Keratinocyte (primary cell): ENCODE measurements around the gene NXT1. TPM values are rescaled to one million over a fixed set of nuclear protein-coding genes. Genes with fewer than 3 reads are reported as not detected.
A peak's percentile ranks its signal among the peaks of the same experiment; 100 is the strongest.

Source experiments
- DNase-seq: peaks from one replicate; pipeline ENCODE4 v3.0.0-alpha.2; 2011; ENCODE audit warnings: low read depth, missing footprints, low spot score
- FAIRE-seq: peaks from 2 replicates; lab custom pipeline; 2011; peaks lifted over from hg19 to GRCh38; lab: Jason Lieb, UNC
- H2AFZ ChIP-seq: 2 replicates; pipeline ENCODE4 v1.6.0; 2012; ENCODE audit warnings: low read length, control low read depth, inconsistent platforms; ENCODE audit not compliant: control insufficient read depth
- H3K27ac ChIP-seq: 2 replicates; pipeline ENCODE4 v1.5.1; 2011; ENCODE audit warnings: low read length; ENCODE audit not compliant: control insufficient read depth, insufficient read depth
- H3K27me3 ChIP-seq: 3 replicates; pipeline ENCODE4 v1.6.0; 2011; ENCODE audit warnings: low read length; ENCODE audit not compliant: control insufficient read depth, insufficient read depth; ENCODE audit errors: extremely low read depth
- H3K36me3 ChIP-seq, 2 experiments: 2 replicates in 1 of 2; 3 replicates in 1 of 2; pipeline ENCODE4 v1.5.1; 2011; ENCODE audit warnings: low read length in 2 of 2, mild to moderate bottlenecking in 1 of 2; ENCODE audit not compliant: control insufficient read depth in 2 of 2, insufficient read depth in 2 of 2; ENCODE audit errors: extremely low read depth in 1 of 2
- H3K4me1 ChIP-seq: 3 replicates; pipeline ENCODE4 v1.5.1; 2011; ENCODE audit warnings: low read length; ENCODE audit not compliant: control insufficient read depth, insufficient read depth; ENCODE audit errors: extremely low read depth
- H3K4me2 ChIP-seq: 3 replicates; pipeline ENCODE4 v1.6.0; 2011; ENCODE audit warnings: low read depth, low read length; ENCODE audit not compliant: control insufficient read depth, insufficient read depth; ENCODE audit errors: extremely low read depth
- H3K4me3 ChIP-seq, 3 experiments: fragments of 200-600 bp in 1 of 3; sonication (generic) in 1 of 3; 2 replicates in 2 of 3; 3 replicates in 1 of 3; pipeline ENCODE4 v1.5.1; 2011 to 2016; ENCODE audit warnings: low read length in 3 of 3, mild to moderate bottlenecking in 3 of 3, control low read depth in 2 of 3, inconsistent platforms in 1 of 3, low read depth in 1 of 3, mixed read lengths in 1 of 3, mixed run types in 1 of 3, moderate library complexity in 1 of 3; ENCODE audit not compliant: control insufficient read depth in 2 of 3, insufficient read depth in 2 of 3; ENCODE audit errors: extremely low read depth in 1 of 3
- H3K79me2 ChIP-seq: 2 replicates; pipeline ENCODE4 v1.6.0; 2012; ENCODE audit warnings: low read length; ENCODE audit not compliant: control insufficient read depth, insufficient read depth
- H3K9ac ChIP-seq: 3 replicates; pipeline ENCODE4 v1.6.0; 2011; ENCODE audit warnings: low read length; ENCODE audit not compliant: control insufficient read depth, insufficient read depth; ENCODE audit errors: extremely low read depth
- H3K9me1 ChIP-seq: 3 replicates; pipeline ENCODE4 v1.6.0; 2011; ENCODE audit warnings: low read length; ENCODE audit not compliant: control insufficient read depth, insufficient read depth; ENCODE audit errors: extremely low read depth
- H3K9me3 ChIP-seq: 2 replicates; pipeline ENCODE4 v1.5.1; 2012; ENCODE audit warnings: low read depth, low read length; ENCODE audit not compliant: control insufficient read depth
- H4K20me1 ChIP-seq: 3 replicates; pipeline ENCODE4 v1.6.0; 2011; ENCODE audit warnings: low read length; ENCODE audit not compliant: control insufficient read depth, insufficient read depth; ENCODE audit errors: extremely low read depth
- EZH2 ChIP-seq: IDR thresholded peaks from one replicate; pipeline ENCODE4 v1.6.1; 2012; ENCODE audit warnings: inconsistent platforms, mild to moderate bottlenecking, low read length, moderate library complexity
- dilution Hi-C: fragments of 300-500 bp; cut with MboI; formaldehyde crosslinking; loops from one replicate; pipeline ENCODE4 v1.7.0; 2020; ENCODE audit warnings: low sequenced_read_pairs; ENCODE audit not compliant: extremely low pct_ligation_motif_present
- polyA plus RNA-seq, 5 experiments: library from polyadenylated mRNA; depleted of rRNA in 3 of 5; stranded (reverse) in 3 of 5; stranded (forward) in 1 of 5; unstranded in 1 of 5; fragments of >200 nt; gene quantifications; 1 replicate in 1 of 5; 2 replicates in 3 of 5; 3 replicates in 1 of 5; pipeline versions ENCODE4 v1.2.1 to v1.2.3, GENCODE V29; 2011 to 2012; ENCODE audit warnings: missing spikeins in 2 of 5, low read depth in 1 of 5, low replicate concordance in 1 of 5
- TF ChIP-seq, protein P1 (sequence below), 3 experiments: IDR thresholded peaks in 1 of 3; conservative IDR thresholded peaks in 1 of 3; optimal IDR thresholded peaks in 1 of 3; 2 replicates in 2 of 3; 3 replicates in 1 of 3; pipeline versions ENCODE3 to v1.5.1; 2011; ENCODE audit warnings: low read length in 3 of 3, mild to moderate bottlenecking in 3 of 3, moderate library complexity in 2 of 3, control low read depth in 1 of 3, inconsistent platforms in 1 of 3; ENCODE audit not compliant: insufficient read depth in 2 of 3; ENCODE audit errors: extremely low read depth in 1 of 3

Gene NXT1
- polyA plus RNA-seq, 1 donor (not counting 4 experiments of a cell fraction or from before 2014, with no cell fraction given), result 25.8 TPM

DNA sequence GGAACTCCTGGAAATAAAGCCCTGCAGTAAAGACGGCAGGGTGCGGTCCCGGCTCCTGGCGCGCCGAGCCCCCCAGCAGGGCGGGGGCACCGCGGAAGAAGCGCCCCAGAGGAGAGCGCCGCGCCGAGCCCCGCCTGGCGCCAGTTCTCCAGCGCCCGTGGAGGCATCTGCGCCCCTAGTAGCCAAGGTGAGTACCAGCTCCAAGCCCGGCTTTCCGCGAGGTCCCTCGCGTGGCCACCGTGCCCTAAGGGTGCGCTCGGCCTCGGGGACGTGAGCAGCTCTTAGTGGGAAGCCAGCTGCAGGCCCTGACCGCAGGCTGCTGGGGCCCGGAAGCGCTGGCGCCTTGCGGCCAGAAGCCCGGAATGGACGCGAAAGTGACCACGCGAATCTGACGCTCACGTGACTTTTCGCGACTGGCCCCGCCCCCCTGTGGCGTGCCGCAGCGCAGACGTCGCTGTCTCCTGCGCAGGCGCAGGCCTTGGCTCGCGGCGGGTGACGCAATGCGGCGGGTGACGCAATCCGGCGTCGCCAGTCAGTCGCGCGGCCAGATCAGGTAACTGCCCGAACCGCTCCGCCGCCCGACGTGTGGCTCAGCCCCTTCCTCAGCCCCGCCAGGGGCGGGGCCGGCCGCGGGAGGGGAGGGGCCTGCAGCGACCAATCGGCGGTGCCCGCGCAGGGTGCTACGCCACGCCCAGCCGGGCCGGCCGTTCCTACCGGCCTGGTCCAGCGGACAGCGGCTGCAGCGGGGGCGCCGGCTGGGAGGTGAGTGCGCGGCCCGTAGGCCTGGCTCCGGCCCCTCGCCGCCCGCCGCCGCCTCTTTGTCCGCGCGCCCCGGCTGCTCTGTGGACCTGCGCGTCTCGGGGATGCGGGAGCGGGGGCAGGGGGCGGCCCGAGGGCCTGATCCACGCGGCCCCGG is 11.1 kb downstream of the NXT1 start, which contains the start of gene GZF1:
TSS of gene GZF1 (plus strand) at position 707 of the 916 bp plus-strand sequence. CDS start 2,202 bp downstream, outside the sequence.
- H2AFZ ChIP-seq, result peak within 1 kb of the TSS; percentile 86
- peaks cover 4 to 17% of the 10 kb centered on the region in 2 experiments for H3K36me3 ChIP-seq
- peaks cover 44% of the 10 kb centered on the region for H3K79me2 ChIP-seq
- peak; percentile 92 for DNase-seq
- no peak for FAIRE-seq
- H3K9ac ChIP-seq, result peak within 1 kb of the TSS; percentile 96
- TF ChIP-seq, protein P1, sequence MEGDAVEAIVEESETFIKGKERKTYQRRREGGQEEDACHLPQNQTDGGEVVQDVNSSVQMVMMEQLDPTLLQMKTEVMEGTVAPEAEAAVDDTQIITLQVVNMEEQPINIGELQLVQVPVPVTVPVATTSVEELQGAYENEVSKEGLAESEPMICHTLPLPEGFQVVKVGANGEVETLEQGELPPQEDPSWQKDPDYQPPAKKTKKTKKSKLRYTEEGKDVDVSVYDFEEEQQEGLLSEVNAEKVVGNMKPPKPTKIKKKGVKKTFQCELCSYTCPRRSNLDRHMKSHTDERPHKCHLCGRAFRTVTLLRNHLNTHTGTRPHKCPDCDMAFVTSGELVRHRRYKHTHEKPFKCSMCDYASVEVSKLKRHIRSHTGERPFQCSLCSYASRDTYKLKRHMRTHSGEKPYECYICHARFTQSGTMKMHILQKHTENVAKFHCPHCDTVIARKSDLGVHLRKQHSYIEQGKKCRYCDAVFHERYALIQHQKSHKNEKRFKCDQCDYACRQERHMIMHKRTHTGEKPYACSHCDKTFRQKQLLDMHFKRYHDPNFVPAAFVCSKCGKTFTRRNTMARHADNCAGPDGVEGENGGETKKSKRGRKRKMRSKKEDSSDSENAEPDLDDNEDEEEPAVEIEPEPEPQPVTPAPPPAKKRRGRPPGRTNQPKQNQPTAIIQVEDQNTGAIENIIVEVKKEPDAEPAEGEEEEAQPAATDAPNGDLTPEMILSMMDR (optimal IDR thresholded peaks at IDR 0.05 in 1 of 3, IDR thresholded peaks at IDR 0.05 in 1 of 3, conservative IDR thresholded peaks at IDR 0.05 in 1 of 3; ENCODE audit: extremely low read depth in 1 of 3, insufficient read depth in 2 of 3, low read length in 3 of 3), result peak in 1 of 3 experiments; percentile 2
- TF ChIP-seq EZH2, result no peak
- peaks cover 8% of the 10 kb centered on the region for H4K20me1 ChIP-seq
- H3K9me3 ChIP-seq, result no peaks in the 10 kb centered on the region
- dilution Hi-C loops, result no loop called here
- H3K4me3 ChIP-seq, result peak within 1 kb of the TSS; percentile 83 to 87 (median 86)
- no peaks in the 10 kb centered on the region for H3K9me1 ChIP-seq
- peak within 1 kb of the TSS; percentile 92 for H3K4me2 ChIP-seq
- H3K27ac ChIP-seq, result peak within 1 kb of the TSS; percentile 84
- H3K4me1 ChIP-seq, result peaks cover 30% of the 10 kb centered on the region
- no peaks in the 10 kb centered on the region for H3K27me3 ChIP-seq

DNA sequence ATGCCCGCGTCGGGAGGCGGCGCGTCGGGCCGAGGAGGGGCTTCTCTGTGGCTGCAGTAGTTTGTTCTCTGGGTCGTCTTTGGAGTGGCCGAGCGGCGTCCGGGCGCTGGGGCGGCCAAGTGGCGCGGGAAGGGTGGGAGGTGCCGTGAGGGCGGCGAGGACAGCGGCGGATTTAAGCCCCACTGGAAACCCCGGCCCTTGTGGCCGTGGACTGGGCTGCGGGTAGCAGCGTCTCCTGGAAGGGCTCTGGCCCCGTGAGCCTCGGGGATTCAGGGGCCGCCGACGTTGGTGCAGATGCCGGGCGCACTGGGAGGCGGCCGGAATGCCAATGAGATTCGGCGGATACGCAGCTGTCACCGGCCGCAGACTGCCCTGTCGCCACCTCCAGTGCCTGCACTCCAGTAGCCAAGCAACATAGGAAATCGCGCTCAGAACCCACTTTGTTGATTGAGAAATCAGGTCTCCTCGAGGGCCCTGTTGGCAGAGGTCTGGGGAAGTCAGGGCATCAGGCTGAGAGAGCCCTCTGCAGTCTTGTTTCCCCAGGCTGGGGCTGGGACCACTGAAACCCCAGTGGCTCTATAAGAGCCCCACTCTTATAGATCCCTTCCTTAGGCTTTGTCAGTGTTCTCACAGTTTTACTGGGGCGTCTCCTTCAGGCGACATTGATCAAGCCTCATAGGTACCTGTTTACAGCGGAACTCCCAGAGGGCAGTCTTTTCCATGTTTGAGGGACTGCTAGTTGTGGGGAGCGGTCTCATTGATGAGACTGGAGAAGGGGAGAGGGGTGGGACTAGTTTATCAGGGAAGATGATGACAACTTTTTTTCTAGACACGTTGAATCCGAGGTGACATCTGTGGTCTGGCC is 12.0 kb downstream of the NXT1 start:
- no peaks in the 10 kb centered on the region for H3K27me3 ChIP-seq
- FAIRE-seq, result no peak
- TF ChIP-seq, protein P1 (optimal IDR thresholded peaks at IDR 0.05 in 1 of 3, IDR thresholded peaks at IDR 0.05 in 1 of 3, conservative IDR thresholded peaks at IDR 0.05 in 1 of 3; ENCODE audit: extremely low read depth in 1 of 3, insufficient read depth in 2 of 3, low read length in 3 of 3), result no peak
- no peak for TF ChIP-seq EZH2
- peaks cover 35% of the 10 kb centered on the region for H3K4me1 ChIP-seq
- H3K4me3 ChIP-seq, result peak overlapping the region; percentile 82 to 87 (median 86)
- dilution Hi-C loops, result no loop called here
- H3K9me1 ChIP-seq, result no peaks in the 10 kb centered on the region
- H3K36me3 ChIP-seq, result peaks cover 5 to 21% of the 10 kb centered on the region in 2 experiments
- H4K20me1 ChIP-seq, result peaks cover 8% of the 10 kb centered on the region
- no peak overlapping the region for H2AFZ ChIP-seq
- H3K9me3 ChIP-seq, result no peaks in the 10 kb centered on the region
- H3K27ac ChIP-seq, result peak overlapping the region; percentile 65
- H3K79me2 ChIP-seq, result peaks cover 50% of the 10 kb centered on the region
- no peak for DNase-seq
- peak overlapping the region; percentile 92 for H3K4me2 ChIP-seq
- H3K9ac ChIP-seq, result peak overlapping the region; percentile 81
